Neuron (in vitro differentiated cells): ENCODE measurements around the gene HYKK.
A peak's percentile ranks its signal among the peaks of the same experiment; 100 is the strongest.
"Not testable (repeated sequence)": the region's sequence is repeated elsewhere in the genome, so short reads cannot be mapped to it uniquely, and the experiment has no call there.

ENCODE experiments used
- H2AFZ ChIP-seq: one replicate; pipeline ENCODE4 v1.6.1; 2013; ENCODE audit warnings: low read depth, mild to moderate bottlenecking, inconsistent platforms, low read length, moderate library complexity
- H3K27me3 ChIP-seq: one replicate; pipeline ENCODE4 v1.6.1; 2013; ENCODE audit warnings: low read length; ENCODE audit not compliant: insufficient read depth
- H3K36me3 ChIP-seq: one replicate; pipeline ENCODE4 v1.6.1; 2013; ENCODE audit warnings: low read length; ENCODE audit not compliant: insufficient read depth
- H3K4me1 ChIP-seq: one replicate; pipeline ENCODE4 v1.6.1; 2013; ENCODE audit warnings: low read length; ENCODE audit not compliant: insufficient read depth
- H3K4me3 ChIP-seq: 2 replicates; pipeline ENCODE4 v1.5.1; 2013; ENCODE audit warnings: mild to moderate bottlenecking, low read length, moderate library complexity
- H3K9me3 ChIP-seq: one replicate; pipeline ENCODE4 v1.6.1; 2013; ENCODE audit warnings: low read length

HYKK gene

GRCh38 chr15:78509726-78510312 lies 2.4 kb downstream of the HYKK start:
- H3K27me3 ChIP-seq, result peaks cover 10% of the 10 kb centered on the region
- H3K36me3 ChIP-seq, result no peaks in the 10 kb centered on the region
- H3K4me3 ChIP-seq, result no peak overlapping the region
- no peak overlapping the region for H2AFZ ChIP-seq
- H3K4me1 ChIP-seq, result peaks cover 2% of the 10 kb centered on the region
- H3K9me3 ChIP-seq, result no peaks in the 10 kb centered on the region

GRCh38 chr15:78520035-78520434 lies 12.7 kb downstream of the HYKK start:
- H3K27me3 ChIP-seq, H3K4me1 ChIP-seq, H2AFZ ChIP-seq, H3K4me3 ChIP-seq, H3K9me3 ChIP-seq, H3K36me3 ChIP-seq: not testable (repeated sequence)

- no peaks in the 10 kb centered on the region for H3K4me1 ChIP-seq
- H3K4me3 ChIP-seq, result no peak overlapping the region
- H3K9me3 ChIP-seq, result peaks cover 6% of the 10 kb centered on the region
- no peaks in the 10 kb centered on the region for H3K36me3 ChIP-seq
- no peak overlapping the region for H2AFZ ChIP-seq
- H3K27me3 ChIP-seq, result no peaks in the 10 kb centered on the region
These were observed 16.9 kb downstream of the HYKK start for GRCh38 chr15:78524230-78524629.

- no peak overlapping the region for H3K4me3 ChIP-seq
- H2AFZ ChIP-seq, result no peak overlapping the region
- H3K36me3 ChIP-seq, result no peaks in the 10 kb centered on the region
- H3K27me3 ChIP-seq, result no peaks in the 10 kb centered on the region
- H3K4me1 ChIP-seq, result no peaks in the 10 kb centered on the region
- H3K9me3 ChIP-seq, result peaks cover 6% of the 10 kb centered on the region
These were observed 19.9 kb downstream of the HYKK start for GRCh38 chr15:78527325-78527724.

GRCh38 chr15:78533331-78533730 lies 26.0 kb downstream of the HYKK start:
- Histone ChIP-seq H3K4me1 (peaks cover 4% of the 10 kb centered on the region), H3K36me3 (no peaks in the 10 kb centered on the region), H3K27me3 (no peaks in the 10 kb centered on the region), H3K4me3 (no peak overlapping the region), H3K9me3 (no peaks in the 10 kb centered on the region), H2AFZ (peak overlapping the region; percentile 33)

- H3K36me3 ChIP-seq, result no peaks in the 10 kb centered on the region
- no peak overlapping the region for H3K4me3 ChIP-seq
- peaks cover 10% of the 10 kb centered on the region for H3K4me1 ChIP-seq
- no peaks in the 10 kb centered on the region for H3K9me3 ChIP-seq
- H2AFZ ChIP-seq, result no peak overlapping the region
- H3K27me3 ChIP-seq, result no peaks in the 10 kb centered on the region
These were observed 28.8 kb downstream of the HYKK start for GRCh38 chr15:78536134-78536533.

- H3K36me3 ChIP-seq, result peaks cover 6% of the 10 kb centered on the region
- H3K4me1 ChIP-seq, result peaks cover 22% of the 10 kb centered on the region
- H2AFZ ChIP-seq, result no peak overlapping the region
- H3K4me3 ChIP-seq, result no peak overlapping the region
- H3K9me3 ChIP-seq, result no peaks in the 10 kb centered on the region
- no peaks in the 10 kb centered on the region for H3K27me3 ChIP-seq
These were observed 30.0 kb downstream of the HYKK start for GRCh38 chr15:78537266-78537905.

GRCh38 chr15:78538358-78538757 lies 31.0 kb downstream of the HYKK start:
- Histone ChIP-seq H3K9me3 (no peaks in the 10 kb centered on the region), H3K4me3 (no peak overlapping the region), H3K4me1 (peaks cover 26% of the 10 kb centered on the region), H2AFZ (no peak overlapping the region), H3K27me3 (no peaks in the 10 kb centered on the region), H3K36me3 (peaks cover 15% of the 10 kb centered on the region)

- H3K27me3 ChIP-seq, H3K9me3 ChIP-seq: not testable (repeated sequence)
- Histone ChIP-seq H3K36me3 (peaks cover 22% of the 10 kb centered on the region), H2AFZ (peak overlapping the region; percentile 58), H3K4me1 (peaks cover 24% of the 10 kb centered on the region), H3K4me3 (peak overlapping the region; percentile 94)
These were observed 32.2 kb downstream of the HYKK start for GRCh38 chr15:78539464-78540140.

- no peaks in the 10 kb centered on the region for H3K27me3 ChIP-seq
- peak within 1 kb of the TSS; percentile 94 for H3K4me3 ChIP-seq
These were observed 32.9 kb downstream of the HYKK start, which contains the start of gene PSMA4 for GRCh38 chr15:78540141-78540870. PSMA4 (plus strand) TSS chr15:78540444; CDS start chr15:78541928, 1,484 bp downstream.

GRCh38 chr15:78540871-78541743 lies 33.7 kb downstream of the HYKK start:
- peaks cover 35% of the 10 kb centered on the region for H3K36me3 ChIP-seq
- H2AFZ ChIP-seq, result peak overlapping the region; percentile 58
- H3K27me3 ChIP-seq, result no peaks in the 10 kb centered on the region
- H3K4me1 ChIP-seq, result peaks cover 24% of the 10 kb centered on the region
- no peaks in the 10 kb centered on the region for H3K9me3 ChIP-seq
- peak overlapping the region; percentile 94 for H3K4me3 ChIP-seq

More at GRCh38 chr15:78540141-78540870, 32.9 kb downstream of the HYKK start, which contains the start of gene PSMA4:
- Histone ChIP-seq H3K36me3 (peaks cover 27% of the 10 kb centered on the region), H3K9me3 (no peaks in the 10 kb centered on the region), H2AFZ (peak within 1 kb of the TSS; percentile 58), H3K4me1 (peaks cover 24% of the 10 kb centered on the region)

GRCh38 chr15:78541744-78542034 lies 34.3 kb downstream of the HYKK start:
- no peaks in the 10 kb centered on the region for H3K27me3 ChIP-seq
- H2AFZ ChIP-seq, result no peak overlapping the region
- H3K4me3 ChIP-seq, result peak overlapping the region; percentile 94
- H3K9me3 ChIP-seq, result no peaks in the 10 kb centered on the region
- H3K36me3 ChIP-seq, result peaks cover 40% of the 10 kb centered on the region
- H3K4me1 ChIP-seq, result peaks cover 24% of the 10 kb centered on the region
